ENCODE data around the gene LRMDA. TPM values are rescaled to one million over a fixed set of nuclear protein-coding genes. Genes with fewer than 3 reads are reported as not detected.

LRMDA gene
- total RNA-seq, 6 experiments from 2014 or later: 0.32 TPM; not detected in 5

- no peak for DNase-seq
- Mint-ChIP-seq H3K9me3 (no peaks in the 10 kb centered on the region), H3K36me3 (ENCODE audit: low read depth) (no peaks in the 10 kb centered on the region), H3K27ac (no peak overlapping the region), H3K4me1 (ENCODE audit: low read depth) (no peaks in the 10 kb centered on the region), H3K27me3 (ENCODE audit: insufficient read depth) (no peaks in the 10 kb centered on the region; the same call in 1 of the 2 replicates), H3K4me3 (no peak overlapping the region)
- no peak for TF ChIP-seq CTCF (IDR thresholded peaks at IDR 0.05)
Observed at GRCh38 chr10:75861582-75861981, 430.2 kb downstream of the LRMDA start.

- H3K9me3 Mint-ChIP-seq: no peaks in the 10 kb centered on the region
- no peak for DNase-seq
- no peak for TF ChIP-seq CTCF (IDR thresholded peaks at IDR 0.05)
- no peak overlapping the region for H3K27ac Mint-ChIP-seq
- H3K4me3 Mint-ChIP-seq: no peak overlapping the region
- H3K4me1 Mint-ChIP-seq (ENCODE audit: low read depth): no peaks in the 10 kb centered on the region
- H3K27me3 Mint-ChIP-seq (ENCODE audit: insufficient read depth): no peaks in the 10 kb centered on the region; the same call in 1 of the 2 replicates
- H3K36me3 Mint-ChIP-seq (ENCODE audit: low read depth): no peaks in the 10 kb centered on the region
Observed at GRCh38 chr10:75862935-75863334, 431.5 kb downstream of the LRMDA start.

GRCh38 chr10:75864717-75865116 is 433.3 kb downstream of the LRMDA start:
- no peaks in the 10 kb centered on the region for H3K36me3 Mint-ChIP-seq (ENCODE audit: low read depth)

GRCh38 chr10:75865413-75866299 is 434.2 kb downstream of the LRMDA start:
- Mint-ChIP-seq H3K9me3 (no peaks in the 10 kb centered on the region), H3K27ac (no peak overlapping the region), H3K27me3 (ENCODE audit: insufficient read depth) (peaks cover 2% of the 10 kb centered on the region; the same call in 1 of the 2 replicates), H3K4me1 (ENCODE audit: low read depth) (no peaks in the 10 kb centered on the region), H3K36me3 (ENCODE audit: low read depth) (no peaks in the 10 kb centered on the region), H3K4me3 (no peak overlapping the region)
- TF ChIP-seq CTCF (IDR thresholded peaks at IDR 0.05): no peak
- DNase-seq: no peak

More at GRCh38 chr10:75864717-75865116, 433.3 kb downstream of the LRMDA start:
- Mint-ChIP-seq H3K9me3 (no peaks in the 10 kb centered on the region), H3K4me3 (no peak overlapping the region), H3K4me1 (ENCODE audit: low read depth) (no peaks in the 10 kb centered on the region), H3K27ac (no peak overlapping the region), H3K27me3 (ENCODE audit: insufficient read depth) (peaks cover under 1% of the 10 kb centered on the region; the same call in 1 of the 2 replicates)
- 0 out of 2 replicates have a peak, but pooled peaks have one; percentile 8 for TF ChIP-seq CTCF (IDR thresholded peaks at IDR 0.05)
- DNase-seq: no peak

- TF ChIP-seq CTCF (IDR thresholded peaks at IDR 0.05): no peak
- Mint-ChIP-seq H3K36me3 (ENCODE audit: low read depth) (no peaks in the 10 kb centered on the region), H3K27me3 (ENCODE audit: insufficient read depth) (peaks cover 2% of the 10 kb centered on the region), H3K27ac (no peak overlapping the region), H3K4me3 (no peak overlapping the region), H3K9me3 (no peaks in the 10 kb centered on the region), H3K4me1 (ENCODE audit: low read depth) (no peaks in the 10 kb centered on the region)
- no peak for DNase-seq
Observed at GRCh38 chr10:75866300-75866625, 434.8 kb downstream of the LRMDA start.
